ENCODE results near the gene KIAA2012.

The KIAA2012 gene

GRCh38 chr2:202036601-202037037 lies 36.4 kb upstream of the KIAA2012 start:
- H3K4me3 Mint-ChIP-seq, result no peak overlapping the region
- H3K27ac Mint-ChIP-seq, result no peak overlapping the region
- DNase-seq (no peak), ATAC-seq (replicated peaks) (no peak)
- no peaks in the 10 kb centered on the region for H3K9me3 Mint-ChIP-seq
- H3K4me1 Mint-ChIP-seq, result peaks cover 14% of the 10 kb centered on the region in 2 donors
- H3K27me3 Mint-ChIP-seq, result peaks cover 35 to 47% of the 10 kb centered on the region in 2 donors
- H3K36me3 Mint-ChIP-seq, result no peaks in the 10 kb centered on the region

- peaks cover 12% of the 10 kb centered on the region in 2 donors for H3K4me1 Mint-ChIP-seq
- H3K9me3 Mint-ChIP-seq, result no peaks in the 10 kb centered on the region
Observed at GRCh38 chr2:202037086-202037485, 36.0 kb upstream of the KIAA2012 start.

GRCh38 chr2:202038471-202039277 lies 34.4 kb upstream of the KIAA2012 start:
- H3K4me3 Mint-ChIP-seq, result no peak overlapping the region
- no peak for DNase-seq
- ATAC-seq (replicated peaks), result no peak

More at GRCh38 chr2:202037086-202037485, 36.0 kb upstream of the KIAA2012 start:
- Mint-ChIP-seq H3K4me3 (no peak overlapping the region), H3K27me3 (peaks cover 34 to 47% of the 10 kb centered on the region in 2 donors), H3K27ac (no peak overlapping the region), H3K36me3 (no peaks in the 10 kb centered on the region)
- ATAC-seq (replicated peaks) (no peak), DNase-seq (no peak)

DNA sequence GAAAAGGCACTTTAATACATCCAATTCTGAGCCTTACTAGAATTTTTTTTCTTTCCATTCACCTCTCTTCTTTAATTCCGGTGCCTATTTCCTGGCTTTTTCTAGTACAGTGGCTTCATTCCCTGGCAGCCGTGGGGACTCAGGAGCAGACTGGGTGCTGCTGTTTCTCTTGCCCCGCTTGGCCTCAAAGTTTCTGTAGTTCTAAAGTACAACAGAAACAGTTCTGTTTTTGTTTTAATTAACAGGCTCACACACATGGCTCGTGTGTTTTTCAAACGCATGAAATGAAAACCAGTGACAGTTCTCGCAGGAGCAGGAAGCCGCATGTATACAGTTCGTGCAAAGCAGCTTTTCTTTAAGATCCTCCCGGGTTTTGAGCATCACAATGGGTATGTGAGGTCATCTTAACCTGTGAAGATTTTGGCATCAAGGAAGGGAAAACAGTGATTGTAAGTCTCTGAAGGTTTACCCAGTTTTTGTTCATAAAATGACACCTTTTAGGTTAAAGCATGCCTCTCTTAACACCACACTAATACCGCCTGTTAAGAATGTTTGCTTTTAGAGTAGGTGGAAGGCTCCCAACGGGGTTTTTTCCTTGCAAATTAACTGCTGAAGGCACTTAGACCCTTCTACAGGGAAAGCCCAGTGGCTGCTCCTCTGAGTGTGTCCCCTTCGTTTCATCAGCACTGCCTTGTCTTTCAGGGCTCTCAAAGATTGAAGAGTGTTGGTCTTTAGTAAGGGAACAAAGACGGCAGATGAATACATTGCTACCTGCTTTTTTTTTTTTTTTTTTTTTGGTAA lies 33.6 kb upstream of the KIAA2012 start:
- Mint-ChIP-seq H3K27me3 (peaks cover 30 to 34% of the 10 kb centered on the region in 2 donors), H3K27ac (no peak overlapping the region), H3K4me1 (peaks cover 0 to 4% of the 10 kb centered on the region in 2 donors), H3K9me3 (no peaks in the 10 kb centered on the region), H3K36me3 (no peaks in the 10 kb centered on the region), H3K4me3 (no peak overlapping the region)
- ATAC-seq (replicated peaks) (no peak), DNase-seq (no peak)

More at GRCh38 chr2:202038471-202039277, 34.4 kb upstream of the KIAA2012 start:
- peaks cover 27 to 34% of the 10 kb centered on the region in 2 donors for H3K27me3 Mint-ChIP-seq
- H3K4me1 Mint-ChIP-seq, result peaks cover 0 to 4% of the 10 kb centered on the region in 2 donors
- no peak overlapping the region for H3K27ac Mint-ChIP-seq
- H3K36me3 Mint-ChIP-seq, result no peaks in the 10 kb centered on the region
- no peaks in the 10 kb centered on the region for H3K9me3 Mint-ChIP-seq

GRCh38 chr2:202040079-202040844 lies 32.8 kb upstream of the KIAA2012 start:
- H3K4me1 Mint-ChIP-seq, result no peaks in the 10 kb centered on the region
- no peaks in the 10 kb centered on the region for H3K36me3 Mint-ChIP-seq
- H3K9me3 Mint-ChIP-seq, result no peaks in the 10 kb centered on the region
- no peak overlapping the region for H3K4me3 Mint-ChIP-seq
- DNase-seq (no peak), ATAC-seq (replicated peaks) (no peak)
- peaks cover 29 to 34% of the 10 kb centered on the region in 2 donors for H3K27me3 Mint-ChIP-seq
- H3K27ac Mint-ChIP-seq, result no peak overlapping the region

GRCh38 chr2:202042444-202042843 lies 30.6 kb upstream of the KIAA2012 start:
- peaks cover 44 to 45% of the 10 kb centered on the region in 2 donors for H3K27me3 Mint-ChIP-seq

GRCh38 chr2:202043475-202043874 lies 29.6 kb upstream of the KIAA2012 start:
- no peak for ATAC-seq (replicated peaks)
- Mint-ChIP-seq H3K27ac (no peak overlapping the region), H3K4me1 (no peaks in the 10 kb centered on the region), H3K4me3 (no peak overlapping the region), H3K27me3 (peaks cover 42 to 46% of the 10 kb centered on the region in 2 donors), H3K9me3 (no peaks in the 10 kb centered on the region), H3K36me3 (no peaks in the 10 kb centered on the region)
- DNase-seq, result no peak

More at GRCh38 chr2:202042444-202042843, 30.6 kb upstream of the KIAA2012 start:
- no peak overlapping the region for H3K27ac Mint-ChIP-seq
- no peaks in the 10 kb centered on the region for H3K4me1 Mint-ChIP-seq
- no peak for DNase-seq
- no peaks in the 10 kb centered on the region for H3K9me3 Mint-ChIP-seq
- H3K36me3 Mint-ChIP-seq, result no peaks in the 10 kb centered on the region
- no peak overlapping the region for H3K4me3 Mint-ChIP-seq
- ATAC-seq (replicated peaks), result no peak

- Mint-ChIP-seq H3K36me3 (no peaks in the 10 kb centered on the region), H3K27ac (no peak overlapping the region), H3K4me1 (no peaks in the 10 kb centered on the region), H3K27me3 (peaks cover 34 to 40% of the 10 kb centered on the region in 2 donors), H3K9me3 (no peaks in the 10 kb centered on the region), H3K4me3 (no peak overlapping the region)
- ATAC-seq (replicated peaks) (no peak), DNase-seq (no peak)
Observed at GRCh38 chr2:202044777-202045176, 28.3 kb upstream of the KIAA2012 start.

GRCh38 chr2:202046572-202046971 lies 26.5 kb upstream of the KIAA2012 start:
- H3K4me1 Mint-ChIP-seq, result no peaks in the 10 kb centered on the region
- no peaks in the 10 kb centered on the region for H3K9me3 Mint-ChIP-seq
- ATAC-seq (replicated peaks) (no peak), DNase-seq (no peak)
- no peaks in the 10 kb centered on the region for H3K36me3 Mint-ChIP-seq
- no peak overlapping the region for H3K4me3 Mint-ChIP-seq
- H3K27ac Mint-ChIP-seq, result no peak overlapping the region
- H3K27me3 Mint-ChIP-seq, result peaks cover 19 to 34% of the 10 kb centered on the region in 2 donors

GRCh38 chr2:202049092-202049728 lies 23.8 kb upstream of the KIAA2012 start:
- Mint-ChIP-seq H3K4me3 (no peak overlapping the region), H3K9me3 (no peaks in the 10 kb centered on the region), H3K36me3 (no peaks in the 10 kb centered on the region), H3K4me1 (peaks cover 0 to 2% of the 10 kb centered on the region in 2 donors), H3K27ac (no peak overlapping the region), H3K27me3 (peaks cover 27 to 38% of the 10 kb centered on the region in 2 donors)
- DNase-seq (no peak), ATAC-seq (replicated peaks) (no peak)

- Mint-ChIP-seq H3K4me1 (peaks cover 0 to 2% of the 10 kb centered on the region in 2 donors), H3K4me3 (no peak overlapping the region), H3K27me3 (peaks cover 31 to 35% of the 10 kb centered on the region in 2 donors), H3K9me3 (no peaks in the 10 kb centered on the region), H3K27ac (no peak overlapping the region), H3K36me3 (no peaks in the 10 kb centered on the region)
- ATAC-seq (replicated peaks) (no peak), DNase-seq (no peak)
Observed at GRCh38 chr2:202049840-202050239, 23.2 kb upstream of the KIAA2012 start.

GRCh38 chr2:202050652-202051051 lies 22.4 kb upstream of the KIAA2012 start:
- Mint-ChIP-seq H3K36me3 (no peaks in the 10 kb centered on the region), H3K4me3 (no peak overlapping the region), H3K4me1 (peaks cover 0 to 2% of the 10 kb centered on the region in 2 donors), H3K9me3 (no peaks in the 10 kb centered on the region), H3K27me3 (peaks cover 35 to 37% of the 10 kb centered on the region in 2 donors), H3K27ac (no peak overlapping the region)
- DNase-seq (no peak), ATAC-seq (replicated peaks) (no peak)

DNA sequence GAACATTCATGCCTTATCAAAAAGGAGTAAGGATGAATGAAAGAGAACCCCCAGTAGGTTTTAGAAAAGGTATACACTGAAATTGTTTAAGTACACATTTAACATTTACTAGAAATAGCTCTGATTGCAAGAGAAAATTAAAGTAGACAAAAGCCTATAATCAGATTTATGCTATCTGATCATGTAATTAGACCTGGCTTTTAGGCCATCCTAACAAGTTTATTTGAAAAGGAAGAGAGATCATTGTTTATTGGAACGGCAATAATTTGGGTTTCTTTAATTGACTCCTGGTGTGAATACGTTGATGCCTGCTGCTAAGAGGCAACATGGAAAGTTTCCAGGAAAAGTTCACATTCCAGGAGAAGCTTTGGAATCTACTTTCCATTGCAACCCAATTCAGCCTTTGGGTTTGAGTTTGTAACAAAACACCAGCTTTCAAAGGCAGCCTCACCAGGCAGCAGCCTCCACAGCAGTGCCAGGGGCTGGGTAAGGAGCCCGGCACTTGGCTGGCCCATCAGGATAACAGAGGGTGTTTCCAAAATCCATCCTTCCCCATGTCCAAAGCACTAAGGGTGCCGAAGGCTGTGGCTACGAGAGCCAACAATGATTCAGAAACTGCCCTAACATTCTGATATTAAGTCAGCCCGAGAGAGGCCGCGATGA lies 21.4 kb upstream of the KIAA2012 start:
- Mint-ChIP-seq H3K4me1 (peaks cover 0 to 2% of the 10 kb centered on the region in 2 donors), H3K36me3 (no peaks in the 10 kb centered on the region), H3K27me3 (peaks cover 36 to 39% of the 10 kb centered on the region in 2 donors), H3K9me3 (no peaks in the 10 kb centered on the region), H3K27ac (no peak overlapping the region), H3K4me3 (no peak overlapping the region)
- no peak for ATAC-seq (replicated peaks)
- no peak for DNase-seq
